ENCODE data around the gene CREBRF. TPM values are rescaled to one million over a fixed set of nuclear protein-coding genes. Genes with fewer than 3 reads are reported as not detected.

CREBRF gene
- total and polyA plus RNA-seq, 9 of the 15 experiments (the other 6 are each of a cell fraction or from before 2014, with no cell fraction given): 1.1 to 4.9 (median 2.9) TPM

DNA sequence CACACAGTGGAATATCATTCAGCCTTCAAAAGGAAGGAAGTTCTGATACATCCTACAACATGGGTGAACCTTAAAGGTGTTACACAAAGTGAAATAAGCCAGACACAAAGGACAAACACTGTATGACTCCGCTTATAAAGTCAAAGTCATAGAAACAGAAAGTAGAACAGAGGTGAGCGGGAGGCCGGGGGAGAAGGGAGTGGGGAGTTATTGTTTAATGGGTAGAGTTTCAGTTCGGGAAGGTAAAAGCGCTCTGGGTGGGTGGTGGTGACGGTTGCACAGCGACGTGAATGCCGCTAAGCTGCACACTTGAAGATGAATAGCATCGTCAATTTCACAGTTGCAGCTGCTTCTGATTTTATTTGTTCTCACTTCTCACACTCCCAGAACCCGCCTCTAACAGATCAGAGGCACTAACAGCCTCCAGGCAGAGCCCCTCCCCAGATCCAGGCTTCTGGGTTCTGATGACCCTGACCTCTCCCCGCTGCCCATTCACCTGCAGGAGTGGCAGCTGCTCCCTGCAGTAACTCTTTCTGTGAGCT, 122.3 kb downstream of the CREBRF start (continued):
- TF ChIP-seq NONO (IDR thresholded peaks at IDR 0.05; ENCODE audit: low read depth in 2 of 2, low read length in 1 of 2) (no peak), ZNF311 (CRISPR knock-in tag; IDR thresholded peaks at IDR 0.05) (no peak)

DNA sequence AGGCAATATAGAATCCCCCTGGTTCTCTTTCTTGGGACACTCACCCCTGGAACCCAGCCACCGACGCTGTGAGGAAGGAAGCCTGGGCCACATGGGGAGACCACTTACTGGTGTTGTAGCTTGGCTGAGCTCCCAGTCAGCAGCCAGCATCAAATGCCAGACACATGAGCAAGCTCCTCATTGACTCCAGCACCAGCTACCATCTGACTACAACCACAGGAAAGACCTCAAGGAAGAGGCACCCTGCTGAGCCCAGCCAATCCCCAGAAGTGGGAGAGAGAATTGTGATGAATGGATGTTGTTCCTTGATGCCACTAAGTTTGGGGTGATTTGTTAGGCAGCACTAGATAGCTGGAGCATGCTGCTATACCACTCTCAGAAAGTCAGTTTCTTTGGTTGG, 124.2 kb downstream of the CREBRF start:
- no peak overlapping the region for H3K4me2 ChIP-seq (ENCODE audit: insufficient read depth, low read length)
- no peaks in the 10 kb centered on the region for H4K20me1 ChIP-seq (replicated peaks; ENCODE audit: control insufficient read depth, insufficient read depth, low read length)
- no peaks in the 10 kb centered on the region for H3K36me3 ChIP-seq (ENCODE audit: control insufficient read depth, insufficient read depth, low read length)
- intact Hi-C loops (cut with micrococcal nuclease): no loop called here
- H2AFZ ChIP-seq (ENCODE audit: low read depth, low read length): no peak overlapping the region
- TF ChIP-seq, protein P1, sequence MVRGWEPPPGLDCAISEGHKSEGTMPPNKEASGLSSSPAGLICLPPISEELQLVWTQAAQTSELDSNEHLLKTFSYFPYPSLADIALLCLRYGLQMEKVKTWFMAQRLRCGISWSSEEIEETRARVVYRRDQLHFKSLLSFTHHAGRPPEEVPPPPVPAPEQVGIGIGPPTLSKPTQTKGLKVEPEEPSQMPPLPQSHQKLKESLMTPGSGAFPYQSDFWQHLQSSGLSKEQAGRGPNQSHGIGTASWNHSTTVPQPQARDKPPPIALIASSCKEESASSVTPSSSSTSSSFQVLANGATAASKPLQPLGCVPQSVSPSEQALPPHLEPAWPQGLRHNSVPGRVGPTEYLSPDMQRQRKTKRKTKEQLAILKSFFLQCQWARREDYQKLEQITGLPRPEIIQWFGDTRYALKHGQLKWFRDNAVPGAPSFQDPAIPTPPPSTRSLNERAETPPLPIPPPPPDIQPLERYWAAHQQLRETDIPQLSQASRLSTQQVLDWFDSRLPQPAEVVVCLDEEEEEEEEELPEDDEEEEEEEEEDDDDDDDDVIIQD (CRISPR knock-in tag; IDR thresholded peaks at IDR 0.05): no peak
- TF ChIP-seq TEAD1 (CRISPR knock-in tag; IDR thresholded peaks at IDR 0.05): no peak
- TF ChIP-seq ZNF175 (CRISPR knock-in tag; IDR thresholded peaks at IDR 0.05; ENCODE audit: low read depth): no peak
- TF ChIP-seq, protein P2, sequence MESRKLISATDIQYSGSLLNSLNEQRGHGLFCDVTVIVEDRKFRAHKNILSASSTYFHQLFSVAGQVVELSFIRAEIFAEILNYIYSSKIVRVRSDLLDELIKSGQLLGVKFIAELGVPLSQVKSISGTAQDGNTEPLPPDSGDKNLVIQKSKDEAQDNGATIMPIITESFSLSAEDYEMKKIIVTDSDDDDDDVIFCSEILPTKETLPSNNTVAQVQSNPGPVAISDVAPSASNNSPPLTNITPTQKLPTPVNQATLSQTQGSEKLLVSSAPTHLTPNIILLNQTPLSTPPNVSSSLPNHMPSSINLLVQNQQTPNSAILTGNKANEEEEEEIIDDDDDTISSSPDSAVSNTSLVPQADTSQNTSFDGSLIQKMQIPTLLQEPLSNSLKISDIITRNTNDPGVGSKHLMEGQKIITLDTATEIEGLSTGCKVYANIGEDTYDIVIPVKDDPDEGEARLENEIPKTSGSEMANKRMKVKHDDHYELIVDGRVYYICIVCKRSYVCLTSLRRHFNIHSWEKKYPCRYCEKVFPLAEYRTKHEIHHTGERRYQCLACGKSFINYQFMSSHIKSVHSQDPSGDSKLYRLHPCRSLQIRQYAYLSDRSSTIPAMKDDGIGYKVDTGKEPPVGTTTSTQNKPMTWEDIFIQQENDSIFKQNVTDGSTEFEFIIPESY (CRISPR knock-in tag; IDR thresholded peaks at IDR 0.05): no peak
- CTCF ChIA-PET (ENCODE audit: low intra/inter-chr PET ratio): no interaction called here
- 0% methylated on average over 2 of the region's 2 CpGs for WGBS (ENCODE audit: insufficient coverage, low coverage, missing lambda C conversion rate)
- in situ Hi-C loops (cut with MboI): no loop called here
- no peaks in the 10 kb centered on the region for H3K9me1 ChIP-seq (ENCODE audit: control insufficient read depth, insufficient read depth, low read length)
- H3K4me3 ChIP-seq: no peak overlapping the region
- H3K27ac ChIP-seq (ENCODE audit: extremely low read depth, low read depth, low read length): no peak overlapping the region
- H3K9me3 ChIP-seq (replicated peaks; ENCODE audit: control insufficient read depth, insufficient read depth, low read depth, low read length): no peaks in the 10 kb centered on the region
- FAIRE-seq: no peak
- no peaks in the 10 kb centered on the region for H3K79me2 ChIP-seq (ENCODE audit: control insufficient read depth, insufficient read depth, low read length)
- BruUV-seq (replicated peaks): no TSS peak
- peaks cover 25 to 53% of the 10 kb centered on the region in 2 experiments for H3K27me3 ChIP-seq (ENCODE audit: control insufficient read depth in 2 of 2, insufficient read depth in 2 of 2, low read length in 2 of 2)
- no peak for DNase-seq (ENCODE audit: extremely low read depth in 1 of 4, low spot score in 3 of 4)
- no peak overlapping the region for H3K9ac ChIP-seq (ENCODE audit: insufficient read depth in 1 of 2, low read depth in 2 of 2, low read length in 2 of 2)
- no peak for ATAC-seq
- no peaks in the 10 kb centered on the region for H3K4me1 ChIP-seq (replicated peaks in 1 of 2; ENCODE audit: control insufficient read depth in 2 of 2, insufficient read depth in 2 of 2, low read length in 2 of 2)
- POLR2A ChIA-PET: interaction anchor here (2.0 kb wide), 1 partner anchor 16 kb away, joined by 6 read pairs; no protein-coding TSS in a partner anchor
